ENCODE results near the gene TMEM120B.

DNA sequence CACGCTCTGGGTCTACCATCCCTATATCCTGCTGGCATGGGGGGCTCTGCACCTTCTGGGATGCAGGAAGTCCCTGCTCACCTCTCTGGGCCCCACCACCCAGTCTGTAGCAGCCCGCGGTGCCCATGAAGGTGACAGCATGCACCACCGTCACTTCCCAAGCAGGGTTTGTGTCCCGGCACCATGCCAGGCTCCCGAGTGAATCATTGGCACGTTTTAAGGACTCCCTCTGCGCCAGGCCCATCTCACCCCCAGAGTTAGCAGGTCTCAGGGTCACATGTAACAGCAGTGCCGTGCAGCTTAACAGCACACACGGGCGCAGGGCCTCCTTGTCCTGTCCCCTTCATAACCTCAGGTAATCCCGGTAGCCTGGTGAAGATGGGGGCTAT is 111.2 kb downstream of the TMEM120B start:
- TF ChIP-seq POLR2A (IDR thresholded peaks at IDR 0.05; ENCODE audit: low read depth, low read length): no peak
- TF ChIP-seq, protein P1, sequence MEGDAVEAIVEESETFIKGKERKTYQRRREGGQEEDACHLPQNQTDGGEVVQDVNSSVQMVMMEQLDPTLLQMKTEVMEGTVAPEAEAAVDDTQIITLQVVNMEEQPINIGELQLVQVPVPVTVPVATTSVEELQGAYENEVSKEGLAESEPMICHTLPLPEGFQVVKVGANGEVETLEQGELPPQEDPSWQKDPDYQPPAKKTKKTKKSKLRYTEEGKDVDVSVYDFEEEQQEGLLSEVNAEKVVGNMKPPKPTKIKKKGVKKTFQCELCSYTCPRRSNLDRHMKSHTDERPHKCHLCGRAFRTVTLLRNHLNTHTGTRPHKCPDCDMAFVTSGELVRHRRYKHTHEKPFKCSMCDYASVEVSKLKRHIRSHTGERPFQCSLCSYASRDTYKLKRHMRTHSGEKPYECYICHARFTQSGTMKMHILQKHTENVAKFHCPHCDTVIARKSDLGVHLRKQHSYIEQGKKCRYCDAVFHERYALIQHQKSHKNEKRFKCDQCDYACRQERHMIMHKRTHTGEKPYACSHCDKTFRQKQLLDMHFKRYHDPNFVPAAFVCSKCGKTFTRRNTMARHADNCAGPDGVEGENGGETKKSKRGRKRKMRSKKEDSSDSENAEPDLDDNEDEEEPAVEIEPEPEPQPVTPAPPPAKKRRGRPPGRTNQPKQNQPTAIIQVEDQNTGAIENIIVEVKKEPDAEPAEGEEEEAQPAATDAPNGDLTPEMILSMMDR (conservative IDR thresholded peaks at IDR 0.05; ENCODE audit: low read depth, low read length): no peak
- TF ChIP-seq USF2 (IDR thresholded peaks at IDR 0.05; ENCODE audit: low read depth, low read length): no peak
- no peak for TF ChIP-seq RFX5 (IDR thresholded peaks at IDR 0.05; ENCODE audit: low read depth, low read length)
- TF ChIP-seq MAZ (IDR thresholded peaks at IDR 0.05; ENCODE audit: borderline replicate concordance, low read depth, low read length): no peak
- no peak for TF ChIP-seq RAD21 (IDR thresholded peaks at IDR 0.05; ENCODE audit: low read length)
- no peak for TF ChIP-seq CEBPB (IDR thresholded peaks at IDR 0.05; ENCODE audit: low read depth, low read length)
- no peak for TF ChIP-seq MAFK (IDR thresholded peaks at IDR 0.05; ENCODE audit: low read depth, low read length)
- no peak for TF ChIP-seq MXI1 (IDR thresholded peaks at IDR 0.05; ENCODE audit: borderline replicate concordance, low read depth, low read length)
- no peak for TF ChIP-seq RCOR1 (IDR thresholded peaks at IDR 0.05; ENCODE audit: insufficient replicate concordance, low read length)
- TF ChIP-seq, protein P2, sequence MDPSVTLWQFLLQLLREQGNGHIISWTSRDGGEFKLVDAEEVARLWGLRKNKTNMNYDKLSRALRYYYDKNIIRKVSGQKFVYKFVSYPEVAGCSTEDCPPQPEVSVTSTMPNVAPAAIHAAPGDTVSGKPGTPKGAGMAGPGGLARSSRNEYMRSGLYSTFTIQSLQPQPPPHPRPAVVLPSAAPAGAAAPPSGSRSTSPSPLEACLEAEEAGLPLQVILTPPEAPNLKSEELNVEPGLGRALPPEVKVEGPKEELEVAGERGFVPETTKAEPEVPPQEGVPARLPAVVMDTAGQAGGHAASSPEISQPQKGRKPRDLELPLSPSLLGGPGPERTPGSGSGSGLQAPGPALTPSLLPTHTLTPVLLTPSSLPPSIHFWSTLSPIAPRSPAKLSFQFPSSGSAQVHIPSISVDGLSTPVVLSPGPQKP (IDR thresholded peaks at IDR 0.05; ENCODE audit: borderline replicate concordance, low read depth, low read length): no peak
- TF ChIP-seq BHLHE40 (IDR thresholded peaks at IDR 0.05; ENCODE audit: low read depth, low read length): no peak

Data from IMR-90 (cell line).